ENCODE results near the gene AQP7. TPM values are rescaled to one million over a fixed set of nuclear protein-coding genes. Genes with fewer than 3 reads are reported as not detected.
A peak's percentile ranks its signal among the peaks of the same experiment; 100 is the strongest.

Gene AQP7
- total and polyA plus RNA-seq, 4 donors: 0.74 to 3.9 (median 1.5) TPM

DNA sequence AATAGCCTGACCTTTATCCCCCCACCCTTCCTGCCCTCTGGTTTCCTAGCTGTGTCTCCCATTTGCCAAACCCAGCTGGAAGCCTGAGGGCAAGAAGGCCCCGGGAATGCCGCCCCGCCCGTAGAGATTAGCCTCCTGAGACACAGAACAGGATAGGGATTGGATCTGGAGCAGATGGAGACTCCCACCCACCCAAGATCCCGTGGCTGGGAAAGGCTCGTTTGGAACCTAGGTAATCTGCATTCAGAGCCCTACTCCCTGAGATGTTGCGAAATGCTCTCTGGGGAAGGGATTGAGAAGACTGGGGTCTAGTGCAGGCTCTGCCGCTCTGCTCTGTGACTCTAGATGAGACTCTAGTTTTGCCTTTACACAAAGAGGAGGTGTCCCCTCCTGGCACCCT, 34.1 kb upstream of the AQP7 start:
- TF ChIP-seq, protein P1, sequence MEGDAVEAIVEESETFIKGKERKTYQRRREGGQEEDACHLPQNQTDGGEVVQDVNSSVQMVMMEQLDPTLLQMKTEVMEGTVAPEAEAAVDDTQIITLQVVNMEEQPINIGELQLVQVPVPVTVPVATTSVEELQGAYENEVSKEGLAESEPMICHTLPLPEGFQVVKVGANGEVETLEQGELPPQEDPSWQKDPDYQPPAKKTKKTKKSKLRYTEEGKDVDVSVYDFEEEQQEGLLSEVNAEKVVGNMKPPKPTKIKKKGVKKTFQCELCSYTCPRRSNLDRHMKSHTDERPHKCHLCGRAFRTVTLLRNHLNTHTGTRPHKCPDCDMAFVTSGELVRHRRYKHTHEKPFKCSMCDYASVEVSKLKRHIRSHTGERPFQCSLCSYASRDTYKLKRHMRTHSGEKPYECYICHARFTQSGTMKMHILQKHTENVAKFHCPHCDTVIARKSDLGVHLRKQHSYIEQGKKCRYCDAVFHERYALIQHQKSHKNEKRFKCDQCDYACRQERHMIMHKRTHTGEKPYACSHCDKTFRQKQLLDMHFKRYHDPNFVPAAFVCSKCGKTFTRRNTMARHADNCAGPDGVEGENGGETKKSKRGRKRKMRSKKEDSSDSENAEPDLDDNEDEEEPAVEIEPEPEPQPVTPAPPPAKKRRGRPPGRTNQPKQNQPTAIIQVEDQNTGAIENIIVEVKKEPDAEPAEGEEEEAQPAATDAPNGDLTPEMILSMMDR (IDR thresholded peaks at IDR 0.05; ENCODE audit: control extremely low read depth, extremely low read depth): no peak
- Histone ChIP-seq H3K27ac (ENCODE audit: low read depth in 1 of 2, low read length in 1 of 2) (no peak overlapping the region), H3K4me3 (no peak overlapping the region), H3K36me3 (ENCODE audit: control insufficient read depth in 4 of 4, insufficient read depth in 4 of 4, low read length in 4 of 4) (no peaks in the 10 kb centered on the region), H3K27me3 (ENCODE audit: control insufficient read depth in 3 of 3, insufficient read depth in 3 of 3, low read length in 2 of 3) (no peaks in the 10 kb centered on the region), H3K9me3 (ENCODE audit: control insufficient read depth in 4 of 4, insufficient read depth in 3 of 4, low read length in 3 of 4) (no peaks in the 10 kb centered on the region), H3K4me1 (ENCODE audit: control insufficient read depth in 5 of 5, insufficient read depth in 5 of 5, low read length in 5 of 5) (peaks cover 0 to 6% (median 0%) of the 10 kb centered on the region in 5 donors), H3K9ac (ENCODE audit: insufficient read depth in 1 of 2, low read length in 2 of 2) (no peak overlapping the region)
- ATAC-seq (ENCODE audit: insufficient read depth, low FRiP score): no peak
- WGBS, 2 donors: 62 to 81% methylated on average over 8 of the region's 8 CpGs
- DNase-seq: no peak

DNA sequence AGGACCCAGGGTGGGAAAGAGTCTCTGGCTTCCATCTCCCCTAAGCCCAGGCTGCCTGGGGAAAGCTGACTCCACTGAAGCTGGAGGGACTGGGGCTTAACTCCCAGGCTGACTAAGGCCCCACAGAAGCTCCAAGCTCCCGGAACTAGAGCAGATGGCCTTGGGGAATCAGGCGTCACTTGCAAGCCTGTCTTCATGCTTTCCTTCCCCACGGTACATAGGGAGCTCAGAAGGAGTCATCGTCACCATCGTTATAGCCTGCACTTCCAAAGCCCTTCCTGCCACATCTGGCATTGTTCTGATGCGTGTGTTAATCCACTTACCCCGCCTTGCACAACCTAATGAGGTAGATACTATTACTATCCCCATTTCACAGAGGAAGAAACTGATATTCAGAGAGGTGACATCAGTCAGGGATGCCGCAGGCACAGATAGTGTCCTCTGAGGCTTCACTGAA, 33.5 kb upstream of the AQP7 start:
- H3K27me3 ChIP-seq (ENCODE audit: control insufficient read depth in 3 of 3, insufficient read depth in 3 of 3, low read length in 2 of 3): no peaks in the 10 kb centered on the region
- WGBS, 2 donors: 79 to 86% methylated on average over 8 of the region's 8 CpGs
- DNase-seq: no peak
- H3K9ac ChIP-seq (ENCODE audit: insufficient read depth in 1 of 2, low read length in 2 of 2): no peak overlapping the region
- H3K4me3 ChIP-seq: no peak overlapping the region
- no peak for ATAC-seq (ENCODE audit: insufficient read depth, low FRiP score)
- no peaks in the 10 kb centered on the region for H3K36me3 ChIP-seq (ENCODE audit: control insufficient read depth in 4 of 4, insufficient read depth in 4 of 4, low read length in 4 of 4)
- TF ChIP-seq, protein P1 (IDR thresholded peaks at IDR 0.05; ENCODE audit: control extremely low read depth, extremely low read depth): no peak
- peak overlapping the region in 1 of 2 donors; percentile 34 for H3K27ac ChIP-seq (ENCODE audit: low read depth in 1 of 2, low read length in 1 of 2)
- peaks cover 0 to 6% (median 0%) of the 10 kb centered on the region in 5 donors for H3K4me1 ChIP-seq (ENCODE audit: control insufficient read depth in 5 of 5, insufficient read depth in 5 of 5, low read length in 5 of 5)
- no peaks in the 10 kb centered on the region for H3K9me3 ChIP-seq (ENCODE audit: control insufficient read depth in 4 of 4, insufficient read depth in 3 of 4, low read length in 3 of 4)

DNA sequence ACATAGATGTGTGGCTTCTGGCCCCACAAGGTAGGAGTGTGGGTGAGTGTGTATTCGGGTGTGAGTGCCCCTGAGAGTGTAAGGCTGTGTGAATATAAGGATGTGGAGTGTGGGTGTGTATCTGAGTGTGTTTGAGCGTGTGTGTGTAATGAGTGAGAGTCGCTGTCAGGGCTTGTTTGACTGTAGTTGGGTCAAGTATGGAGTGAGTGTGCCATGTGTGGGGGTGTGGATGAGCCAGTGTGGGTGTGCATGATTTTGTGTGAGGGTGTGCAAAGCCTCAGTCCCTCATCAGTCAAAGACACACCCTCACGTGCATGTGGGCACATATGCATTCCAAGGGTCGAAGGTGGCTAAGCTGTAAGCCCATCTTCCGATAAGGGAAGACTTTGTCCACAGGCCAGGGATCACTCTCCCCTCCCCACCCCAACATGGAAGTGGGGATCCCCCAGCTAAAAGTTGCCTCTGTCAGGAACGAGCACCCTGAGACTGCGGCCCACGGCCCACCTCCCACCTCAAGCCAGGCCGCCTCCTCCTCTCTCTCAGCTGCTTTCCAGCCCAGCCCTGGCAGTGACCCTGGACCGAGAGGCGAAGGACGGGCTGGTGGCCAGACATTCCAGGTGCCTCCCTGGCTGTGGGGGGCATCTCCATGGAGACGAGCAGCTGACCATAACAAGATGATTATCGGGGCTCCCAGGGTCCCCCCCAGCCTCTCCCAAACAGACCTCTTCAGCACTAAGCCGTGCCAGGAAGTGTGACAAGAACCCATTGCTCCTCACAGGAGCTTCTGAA, 32.1 kb upstream of the AQP7 start:
- WGBS, 2 donors: 72 to 81% methylated on average over 16 of the region's 16 CpGs
- Histone ChIP-seq H3K4me3 (no peak overlapping the region), H3K27ac (ENCODE audit: low read depth in 1 of 2, low read length in 1 of 2) (no peak overlapping the region), H3K9ac (ENCODE audit: insufficient read depth in 1 of 2, low read length in 2 of 2) (no peak overlapping the region), H3K27me3 (ENCODE audit: control insufficient read depth in 3 of 3, insufficient read depth in 3 of 3, low read length in 2 of 3) (no peaks in the 10 kb centered on the region), H3K4me1 (ENCODE audit: control insufficient read depth in 5 of 5, insufficient read depth in 5 of 5, low read length in 5 of 5) (peaks cover 0 to 4% (median 0%) of the 10 kb centered on the region in 5 donors), H3K36me3 (ENCODE audit: control insufficient read depth in 4 of 4, insufficient read depth in 4 of 4, low read length in 4 of 4) (no peaks in the 10 kb centered on the region), H3K9me3 (ENCODE audit: control insufficient read depth in 4 of 4, insufficient read depth in 3 of 4, low read length in 3 of 4) (no peaks in the 10 kb centered on the region)
- DNase-seq (peak in 1 of 3 donors; percentile 10), ATAC-seq (ENCODE audit: insufficient read depth, low FRiP score) (no peak)
- TF ChIP-seq, protein P1 (IDR thresholded peaks at IDR 0.05; ENCODE audit: control extremely low read depth, extremely low read depth): no peak

Data from lung (tissue), 12 donors.